GM23338 (cell line): ENCODE measurements around the gene TAB3. TPM values are rescaled to one million over a fixed set of nuclear protein-coding genes. Genes with fewer than 3 reads are reported as not detected.

Experiments used
- ATAC-seq: fragments of 200-7000 bp; cut with Tn5 transposase; 3 replicates; pipeline ENCODE4 v1.9.1; 2020
- DNase-seq: peaks from one replicate; pipeline ENCODE4 v3.0.0-alpha.2; 2015; ENCODE audit warnings: low spot score
- H2AFZ ChIP-seq: fragments of 200-600 bp; sonication (generic); 2 replicates; pipeline ENCODE4 v1.8.0; 2016; ENCODE audit warnings: antibody characterized with exemption, mild to moderate bottlenecking, moderate library complexity
- H3F3A ChIP-seq: fragments of 200-600 bp; sonication (generic); replicated peaks from 2 replicates; pipeline ENCODE4 v1.8.0; 2017; ENCODE audit warnings: antibody characterized with exemption, mixed run types, low read depth
- H3K27ac ChIP-seq: fragments of 200-600 bp; sonication (generic); 2 replicates; pipeline ENCODE4 v1.6.1; 2016; ENCODE audit warnings: low read depth
- H3K27me3 ChIP-seq: fragments of 200-600 bp; sonication (generic); 2 replicates; pipeline ENCODE4 v1.8.0; 2016; ENCODE audit warnings: mild to moderate bottlenecking, mixed run types, moderate library complexity; ENCODE audit not compliant: insufficient read depth
- H3K36me3 ChIP-seq: fragments of 200-600 bp; sonication (generic); 2 replicates; pipeline ENCODE4 v1.8.0; 2016; ENCODE audit warnings: mild to moderate bottlenecking; ENCODE audit not compliant: insufficient read depth
- H3K4me1 ChIP-seq: fragments of 200-600 bp; sonication (generic); 2 replicates; pipeline ENCODE4 v1.8.0; 2016; ENCODE audit warnings: mild to moderate bottlenecking, moderate library complexity; ENCODE audit not compliant: insufficient read depth
- H3K4me2 ChIP-seq: fragments of 200-600 bp; sonication (generic); 2 replicates; pipeline ENCODE4 v1.7.1; 2017; ENCODE audit warnings: mixed run types
- H3K4me3 ChIP-seq: fragments of 200-600 bp; sonication (generic); 2 replicates; pipeline ENCODE4 v1.6.1; 2016; ENCODE audit warnings: mixed run types
- H3K79me2 ChIP-seq: fragments of 200-600 bp; sonication (generic); replicated peaks from 2 replicates; pipeline ENCODE4 v1.8.0; 2017; ENCODE audit warnings: mild to moderate bottlenecking; ENCODE audit not compliant: insufficient read depth
- H3K9me2 ChIP-seq: fragments of 200-600 bp; sonication (generic); 2 replicates; pipeline ENCODE4 v1.8.0; 2017; ENCODE audit not compliant: insufficient read depth
- H4K20me1 ChIP-seq: fragments of 200-600 bp; sonication (generic); replicated peaks from 2 replicates; pipeline ENCODE4 v1.8.0; 2017; ENCODE audit warnings: mild to moderate bottlenecking; ENCODE audit not compliant: insufficient read depth
- H3K27ac Mint-ChIP-seq: 2 replicates; pipeline ENCODE4 v1.8.0; 2020; ENCODE audit warnings: inconsistent platforms, mild to moderate bottlenecking, moderate library complexity, mixed read lengths
- H3K27me3 Mint-ChIP-seq: 3 replicates; pipeline ENCODE4 v1.8.0; 2022; ENCODE audit warnings: low read depth, mild to moderate bottlenecking, moderate library complexity, mixed read lengths, inconsistent platforms; ENCODE audit not compliant: insufficient read depth, poor library complexity
- H3K36me3 Mint-ChIP-seq: 3 replicates; pipeline ENCODE4 v1.8.0; 2021; ENCODE audit warnings: low read depth, mild to moderate bottlenecking, inconsistent platforms, moderate library complexity, mixed read lengths
- H3K4me1 Mint-ChIP-seq: 3 replicates; pipeline ENCODE4 v1.8.0; 2020; ENCODE audit warnings: mild to moderate bottlenecking, inconsistent platforms, mixed read lengths
- H3K4me3 Mint-ChIP-seq: 3 replicates; pipeline ENCODE4 v1.8.0; 2021; ENCODE audit warnings: moderate library complexity, mild to moderate bottlenecking, inconsistent platforms, mixed read lengths
- H3K9me3 Mint-ChIP-seq: 3 replicates; pipeline ENCODE4 v1.8.0; 2020; ENCODE audit warnings: moderate library complexity, mild to moderate bottlenecking, inconsistent platforms, mixed read lengths
- CREB1 ChIP-seq: fragments of 250-450 bp; sonication (Bioruptor Pico); IDR thresholded peaks from 2 replicates; pipeline ENCODE4 v1.5.0; 2020; ENCODE audit warnings: low read depth, mild to moderate bottlenecking, moderate library complexity
- CTCF ChIP-seq, 2 experiments: fragments of 200-600 bp in 1 of 2; sonication (generic) in 1 of 2; conservative IDR thresholded peaks; 2 replicates each; pipeline versions ENCODE4 v1.5.1 to v1.6.1; 2016 to 2017; ENCODE audit warnings: antibody characterized with exemption in 2 of 2, low read depth in 2 of 2, mild to moderate bottlenecking in 2 of 2, moderate library complexity in 1 of 2
- ETS1 ChIP-seq: IDR thresholded peaks from 2 replicates; pipeline ENCODE4 v1.6.1; 2016; ENCODE audit warnings: antibody characterized with exemption
- EZH2 ChIP-seq: fragments of 200-600 bp; sonication (generic); IDR thresholded peaks from one replicate; pipeline ENCODE4 v1.8.0; 2017; ENCODE audit warnings: antibody characterized with exemption, mild to moderate bottlenecking, low read depth; ENCODE audit not compliant: unreplicated experiment
- EZH2phosphoT487 ChIP-seq: fragments of 200-600 bp; sonication (generic); IDR thresholded peaks from one replicate; pipeline ENCODE4 v1.8.1; 2018; ENCODE audit warnings: antibody characterized with exemption; ENCODE audit not compliant: unreplicated experiment
- NANOG ChIP-seq: IDR thresholded peaks from 2 replicates; pipeline ENCODE4 v1.6.1; 2016; ENCODE audit warnings: antibody characterized with exemption, borderline replicate concordance
- POLR2AphosphoS5 ChIP-seq: IDR thresholded peaks from 2 replicates; pipeline ENCODE4 v1.6.1; 2016; ENCODE audit warnings: antibody characterized with exemption, low read depth
- REST ChIP-seq: IDR thresholded peaks from one replicate; pipeline ENCODE4 v1.6.1; 2018; ENCODE audit warnings: antibody characterized with exemption; ENCODE audit not compliant: unreplicated experiment
- STAT1 ChIP-seq: IDR thresholded peaks from one replicate; pipeline ENCODE4 v1.6.1; 2016; ENCODE audit warnings: antibody characterized with exemption; ENCODE audit not compliant: unreplicated experiment
- ZNF114 ChIP-seq: fragments of 250-450 bp; sonication (Bioruptor Pico); IDR thresholded peaks from 2 replicates; pipeline ENCODE4 v1.5.0; 2020; ENCODE audit warnings: mild to moderate bottlenecking, moderate library complexity
- ZNF331 ChIP-seq: fragments of 250-450 bp; sonication (Bioruptor Pico); IDR thresholded peaks from 2 replicates; pipeline ENCODE4 v1.5.0; 2020; ENCODE audit warnings: low read depth, mild to moderate bottlenecking, moderate library complexity
- long read RNA-seq: library from polyadenylated mRNA; unstranded; transcript quantifications from one replicate; pipeline ENCODE4 v2.0.0, GENCODE V29; 2020; ENCODE audit not compliant: unreplicated experiment
- polyA plus RNA-seq: library from polyadenylated mRNA; unstranded; fragments of >200 nt; fragmentation: Nextera tagmentation; extraction: Ambion mirVana; gene quantifications from 2 replicates; pipeline ENCODE4 v1.2.1, GENCODE V29; 2016
- total RNA-seq: library from RNA; depleted of rRNA; stranded (reverse); fragments of >200 nt; shearing (Covaris generic); gene quantifications from 2 replicates; pipeline ENCODE4 v1.2.3, GENCODE V29; 2014; rRNA removed

The TAB3 gene
- total RNA-seq = 9.1 and 21.7 TPM in 2 replicates
- 2.9 and 4.4 TPM in 2 replicates for polyA plus RNA-seq
- long read RNA-seq = 0 reads

- H3K4me1 ChIP-seq = no peaks in the 10 kb centered on the region
- H3K9me2 ChIP-seq = no peaks in the 10 kb centered on the region
- DNase-seq = peak; percentile 94
- no peaks in the 10 kb centered on the region for H3K36me3 ChIP-seq
- H4K20me1 ChIP-seq = no peaks in the 10 kb centered on the region
- peak within 1 kb of the TSS; percentile 91; the same call in 1 of the 2 replicates for H3K27ac Mint-ChIP-seq
- peaks cover 23% of the 10 kb centered on the region for H3K4me1 Mint-ChIP-seq
- no peaks in the 10 kb centered on the region; the same call in 2 of the 3 replicates for H3K9me3 Mint-ChIP-seq
- peak within 1 kb of the TSS; percentile 52 for H2AFZ ChIP-seq
- peak within 1 kb of the TSS; percentile 81 for H3K4me2 ChIP-seq
- peak; percentile 92 for ATAC-seq
- no peak for TF ChIP-seq ZNF331
- TF ChIP-seq STAT1 = no peak
- TF ChIP-seq REST = no peak
- TF ChIP-seq ETS1 = peak; percentile 86
- peak; percentile 38 for TF ChIP-seq POLR2AphosphoS5
- TF ChIP-seq CREB1 (CRISPR knock-in tag) = peak; percentile 88
- TF ChIP-seq EZH2phosphoT487 = no peak
- H3K27me3 Mint-ChIP-seq = peaks cover 2% of the 10 kb centered on the region
- no peak within 1 kb of the TSS for H3K27ac ChIP-seq
- H3K4me3 Mint-ChIP-seq = peak within 1 kb of the TSS; percentile 83
- no peaks in the 10 kb centered on the region for H3K27me3 ChIP-seq
- peak within 1 kb of the TSS; percentile 71 for H3K4me3 ChIP-seq
- no peaks in the 10 kb centered on the region; the same call in 2 of the 3 replicates for H3K36me3 Mint-ChIP-seq
- H3F3A ChIP-seq = no peaks in the 10 kb centered on the region
- H3K79me2 ChIP-seq = peaks cover 33% of the 10 kb centered on the region
Measured at GRCh38 chrX:30889147-30890140, at the start of gene TAB3. TAB3 (minus strand) TSS chrX:30889254; CDS start chrX:30859588, 29,666 bp downstream.

GRCh38 chrX:30938295-30938694 is 49.2 kb upstream of the TAB3 start:
- Histone ChIP-seq H3K79me2 (no peaks in the 10 kb centered on the region), H3K36me3 (no peaks in the 10 kb centered on the region), H3K27me3 (no peaks in the 10 kb centered on the region), H3K9me2 (no peaks in the 10 kb centered on the region), H2AFZ (no peak overlapping the region), H3F3A (no peaks in the 10 kb centered on the region), H3K4me1 (no peaks in the 10 kb centered on the region), H3K4me2 (no peak overlapping the region), H4K20me1 (no peaks in the 10 kb centered on the region), H3K27ac (no peak overlapping the region), H3K4me3 (no peak overlapping the region)
- Mint-ChIP-seq H3K4me1 (no peaks in the 10 kb centered on the region; the same call in 2 of the 3 replicates), H3K36me3 (no peaks in the 10 kb centered on the region), H3K4me3 (no peak overlapping the region), H3K27ac (no peak overlapping the region), H3K9me3 (peaks cover 3% of the 10 kb centered on the region; the same call in 1 of the 3 replicates), H3K27me3 (no peaks in the 10 kb centered on the region)
- no peak for ATAC-seq
- DNase-seq = no peak
- TF ChIP-seq ZNF114 (CRISPR knock-in tag) = no peak
- TF ChIP-seq EZH2 = no peak
- no peak for TF ChIP-seq NANOG
- TF ChIP-seq CTCF (conservative IDR thresholded peaks at IDR 0.05; ENCODE audit: low read depth in 2 of 2) = no peak
- TF ChIP-seq ETS1 = no peak
- no peak for TF ChIP-seq POLR2AphosphoS5
- no peak for TF ChIP-seq CREB1 (CRISPR knock-in tag)
- no peak for TF ChIP-seq REST
